MM.1S (cell line): ENCODE data around the gene SYNJ1.

ENCODE experiments used
- CTCF ChIP-seq: fragments of 300-600 bp; sonication (generic); IDR thresholded peaks from 2 replicates; pipeline ENCODE4 v1.5.1; 2016; ENCODE audit warnings: antibody characterized with exemption, low read length, mixed read lengths
- EZH2 ChIP-seq: fragments of 300-600 bp; sonication (generic); optimal IDR thresholded peaks from 2 replicates; pipeline ENCODE3; 2017; ENCODE audit warnings: low read depth, mild to moderate bottlenecking, antibody characterized with exemption, low read length, mixed read lengths
- EZH2phosphoT487 ChIP-seq: fragments of 300-600 bp; sonication (generic); IDR thresholded peaks from 2 replicates; pipeline ENCODE4 v1.6.1; 2018; ENCODE audit warnings: antibody characterized with exemption, low read length

- TF ChIP-seq CTCF (no peak), EZH2 (no peak), EZH2phosphoT487 (no peak)
Observed at GRCh38 chr21:32749662-32750061, 21.8 kb upstream of the SYNJ1 start.
